GM13976 (cell line): ENCODE results near the gene STATH.

Source experiments
- DNase-seq: peaks from one replicate; pipeline ENCODE4 v3.0.0; 2012; ENCODE audit warnings: low spot score
- in situ Hi-C: fragments of 300-500 bp; cut with MboI; formaldehyde crosslinking; loops from one replicate; pipeline ENCODE4 v1.12.0; 2022; ENCODE audit warnings: low sequenced_read_pairs, mixed read lengths, inconsistent platforms; ENCODE audit not compliant: unreplicated experiment
- TF ChIP-seq, protein P1 (sequence below): IDR thresholded peaks from 2 replicates; pipeline ENCODE4 v1.5.1; 2012; ENCODE audit warnings: borderline replicate concordance, mild to moderate bottlenecking; ENCODE audit not compliant: insufficient read depth; ENCODE audit errors: extremely low read depth, missing control alignments, control extremely low read depth

STATH gene

GRCh38 chr4:69995526-69996016, at the start of gene STATH:
Gene STATH, plus strand, starts transcription at chr4:69995966. Its CDS starts 2,472 bp downstream, at chr4:69998438.
- TF ChIP-seq, protein P1, sequence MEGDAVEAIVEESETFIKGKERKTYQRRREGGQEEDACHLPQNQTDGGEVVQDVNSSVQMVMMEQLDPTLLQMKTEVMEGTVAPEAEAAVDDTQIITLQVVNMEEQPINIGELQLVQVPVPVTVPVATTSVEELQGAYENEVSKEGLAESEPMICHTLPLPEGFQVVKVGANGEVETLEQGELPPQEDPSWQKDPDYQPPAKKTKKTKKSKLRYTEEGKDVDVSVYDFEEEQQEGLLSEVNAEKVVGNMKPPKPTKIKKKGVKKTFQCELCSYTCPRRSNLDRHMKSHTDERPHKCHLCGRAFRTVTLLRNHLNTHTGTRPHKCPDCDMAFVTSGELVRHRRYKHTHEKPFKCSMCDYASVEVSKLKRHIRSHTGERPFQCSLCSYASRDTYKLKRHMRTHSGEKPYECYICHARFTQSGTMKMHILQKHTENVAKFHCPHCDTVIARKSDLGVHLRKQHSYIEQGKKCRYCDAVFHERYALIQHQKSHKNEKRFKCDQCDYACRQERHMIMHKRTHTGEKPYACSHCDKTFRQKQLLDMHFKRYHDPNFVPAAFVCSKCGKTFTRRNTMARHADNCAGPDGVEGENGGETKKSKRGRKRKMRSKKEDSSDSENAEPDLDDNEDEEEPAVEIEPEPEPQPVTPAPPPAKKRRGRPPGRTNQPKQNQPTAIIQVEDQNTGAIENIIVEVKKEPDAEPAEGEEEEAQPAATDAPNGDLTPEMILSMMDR: no peak
- in situ Hi-C loops: no loop called here
- DNase-seq: no peak

- in situ Hi-C loops: no loop called here
- DNase-seq: no peak
Measured at GRCh38 chr4:69951602-69952001, 44.2 kb upstream of the STATH start.

GRCh38 chr4:69957209-69957608, 38.6 kb upstream of the STATH start:
- in situ Hi-C loops: no loop called here
- TF ChIP-seq, protein P1: no peak
- no peak for DNase-seq

More at GRCh38 chr4:69951602-69952001, 44.2 kb upstream of the STATH start:
- TF ChIP-seq, protein P1: no peak

DNA sequence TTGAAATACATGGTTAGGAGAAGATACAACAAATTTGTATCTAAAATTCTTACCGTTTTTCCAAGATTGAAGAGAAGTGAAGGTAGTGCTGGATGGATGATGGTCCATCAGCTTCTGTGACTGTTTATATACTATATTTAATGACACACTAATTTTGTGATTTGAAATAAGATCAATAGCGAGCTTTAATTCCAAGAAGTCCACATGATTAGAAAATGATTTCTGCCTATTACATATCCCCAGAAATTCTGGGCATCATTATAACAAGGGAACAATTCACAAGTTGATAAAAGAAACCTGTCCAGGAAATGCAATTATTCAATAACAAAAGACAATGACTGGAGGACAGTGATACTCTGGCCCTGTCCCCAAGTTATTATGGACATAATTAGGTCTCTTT, 30.1 kb upstream of the STATH start, which contains the start of gene CSN2:
Gene CSN2 (minus strand): TSS at position 101 of the 400 bp plus-strand sequence. CDS start 4,733 bp downstream, outside the sequence.
- in situ Hi-C loops: no loop called here
- DNase-seq: no peak

GRCh38 chr4:69970071-69970470, 25.7 kb upstream of the STATH start:
- in situ Hi-C loops: no loop called here
- TF ChIP-seq, protein P1: no peak
- DNase-seq: no peak

More for the DNA sequence above, 30.1 kb upstream of the STATH start, which contains the start of gene CSN2:
- TF ChIP-seq, protein P1: no peak

DNA sequence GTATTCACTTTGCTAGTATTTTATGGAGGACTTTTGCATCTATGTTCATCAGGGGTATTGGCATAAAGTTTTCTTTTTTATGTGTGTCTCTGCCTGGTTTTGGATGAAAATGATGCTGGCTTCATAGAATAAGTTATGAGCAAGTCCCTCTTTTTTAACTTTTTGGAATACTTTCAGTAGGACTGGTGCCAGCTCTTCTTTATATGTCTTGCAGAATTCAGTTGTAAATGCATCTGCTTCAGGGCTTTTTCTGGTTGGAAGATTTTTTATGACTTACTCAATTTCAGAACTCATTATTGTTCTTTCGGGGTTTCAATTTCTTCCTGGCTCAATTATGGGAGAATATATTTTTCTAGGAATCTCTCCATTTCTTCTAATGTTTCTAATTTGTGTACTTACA, 21.1 kb upstream of the STATH start:
- in situ Hi-C loops: no loop called here
- TF ChIP-seq, protein P1: no peak

More for the DNA sequence above, 21.1 kb upstream of the STATH start:
- DNase-seq: no peak
